K562 (cell line): ENCODE measurements around the gene SAP25. TPM values are rescaled to one million over a fixed set of nuclear protein-coding genes. Genes with fewer than 3 reads are reported as not detected.

Experiments used
- CEBPB ChIP-seq: fragments of 450-650 bp; IDR thresholded peaks from 2 replicates; pipeline ENCODE4 v1.6.1; 2016; ENCODE audit warnings: missing genetic modification characterization, missing compliant biosample characterization
- CTCFL ChIP-seq: IDR thresholded peaks from 2 replicates; pipeline ENCODE4 v1.6.1; 2011; ENCODE audit warnings: borderline replicate concordance, low read depth, mild to moderate bottlenecking, moderate library complexity, low read length; ENCODE audit not compliant: insufficient read depth, poor library complexity, severe bottlenecking
- HMG20A ChIP-seq: fragments of 450-650 bp; formaldehyde crosslinking; conservative IDR thresholded peaks from 2 replicates; pipeline ENCODE4 v1.4.0; 2020; ENCODE audit warnings: mild to moderate bottlenecking, mixed read lengths
- IRF2 ChIP-seq: sonication (generic); formaldehyde crosslinking; IDR thresholded peaks from 2 replicates; pipeline ENCODE4 v1.8.1; 2022; ENCODE audit warnings: mild to moderate bottlenecking, missing genetic modification reagents
- MYC ChIP-seq, 2 experiments: fragments of 250-450 bp in 1 of 2; sonication (Bioruptor Pico) in 1 of 2; IDR thresholded peaks; 2 replicates each; pipeline versions ENCODE4 v1.5.1 to v1.6.1; 2012 to 2021; ENCODE audit warnings: low read depth in 2 of 2, borderline replicate concordance in 1 of 2, improper control_type of control experiment in 1 of 2, low read length in 1 of 2, mild to moderate bottlenecking in 1 of 2, moderate library complexity in 1 of 2
- PHF8 ChIP-seq: fragments of 200-600 bp; sonication (generic); IDR thresholded peaks from 2 replicates; pipeline ENCODE4 v1.6.1; 2012; ENCODE audit warnings: mixed run types, mild to moderate bottlenecking, inconsistent platforms, low read length, moderate library complexity, borderline replicate concordance
- RCOR1 ChIP-seq, 2 experiments: IDR thresholded peaks; 2 replicates each; pipeline ENCODE4 v1.6.1; 2012; ENCODE audit warnings: low read depth in 2 of 2, low read length in 2 of 2, borderline replicate concordance in 1 of 2, improper control_type of control experiment in 1 of 2
- REST ChIP-seq, 2 experiments: fragments of 450-650 bp; formaldehyde crosslinking in 1 of 2; IDR thresholded peaks; 2 replicates each; pipeline versions ENCODE4 v1.4.0 to v1.6.1; 2014 to 2020; ENCODE audit warnings: mild to moderate bottlenecking in 2 of 2, borderline replicate concordance in 1 of 2, low read depth in 1 of 2
- SMARCB1 ChIP-seq: IDR thresholded peaks from 2 replicates; pipeline ENCODE4 v1.6.1; 2011; ENCODE audit warnings: improper control_type of control experiment, low read depth; ENCODE audit not compliant: insufficient read length
- TCF15 ChIP-seq: fragments of 250-450 bp; sonication (Bioruptor Pico); IDR thresholded peaks from 2 replicates; pipeline ENCODE4 v1.8.0; 2022; ENCODE audit warnings: moderate library complexity, mild to moderate bottlenecking, inconsistent platforms
- ZBTB8A ChIP-seq: fragments of 450-650 bp; IDR thresholded peaks from 2 replicates; pipeline ENCODE4 v1.6.1; 2018; ENCODE audit warnings: mild to moderate bottlenecking, moderate library complexity; ENCODE audit not compliant: partially characterized antibody
- ZNF77 ChIP-seq: fragments of 250-450 bp; sonication (Bioruptor Pico); IDR thresholded peaks from 2 replicates; pipeline ENCODE4 v1.5.0; 2020
- polyA plus RNA-seq, 8 experiments: library from polyadenylated mRNA; depleted of rRNA in 4 of 8; stranded (reverse) in 5 of 8; unstranded in 3 of 8; fragments of >200 nt; fragmentation: Nextera tagmentation in 2 of 8; fragmentation: Illumina TruSeq in 1 of 8; extraction: Ambion mirVana in 2 of 8; extraction: Trizol in 1 of 8; gene quantifications; 2 replicates each; pipeline versions ENCODE4 v1.2.1 to v1.2.3, GENCODE V29; 2011 to 2014; ENCODE audit warnings: inconsistent platforms in 1 of 8, missing spikeins in 1 of 8
- total RNA-seq, 7 experiments: library from RNA; depleted of rRNA in 6 of 7; stranded (reverse); fragments of >200 nt in 6 of 7; fragmentation: Illumina TruSeq in 2 of 7; extraction: Trizol in 2 of 7; gene quantifications; 2 replicates each; pipeline versions ENCODE4 v1.2.1 to v1.2.3, GENCODE V29; 2011 to 2021; ENCODE audit warnings: low replicate concordance in 1 of 7

Gene SAP25
- total and polyA plus RNA-seq, 9 of the 15 experiments (the other 6 are each of a cell fraction or from before 2014, with no cell fraction given), result 0.13 to 5.3 (median 0.78) TPM; not detected in 1

DNA sequence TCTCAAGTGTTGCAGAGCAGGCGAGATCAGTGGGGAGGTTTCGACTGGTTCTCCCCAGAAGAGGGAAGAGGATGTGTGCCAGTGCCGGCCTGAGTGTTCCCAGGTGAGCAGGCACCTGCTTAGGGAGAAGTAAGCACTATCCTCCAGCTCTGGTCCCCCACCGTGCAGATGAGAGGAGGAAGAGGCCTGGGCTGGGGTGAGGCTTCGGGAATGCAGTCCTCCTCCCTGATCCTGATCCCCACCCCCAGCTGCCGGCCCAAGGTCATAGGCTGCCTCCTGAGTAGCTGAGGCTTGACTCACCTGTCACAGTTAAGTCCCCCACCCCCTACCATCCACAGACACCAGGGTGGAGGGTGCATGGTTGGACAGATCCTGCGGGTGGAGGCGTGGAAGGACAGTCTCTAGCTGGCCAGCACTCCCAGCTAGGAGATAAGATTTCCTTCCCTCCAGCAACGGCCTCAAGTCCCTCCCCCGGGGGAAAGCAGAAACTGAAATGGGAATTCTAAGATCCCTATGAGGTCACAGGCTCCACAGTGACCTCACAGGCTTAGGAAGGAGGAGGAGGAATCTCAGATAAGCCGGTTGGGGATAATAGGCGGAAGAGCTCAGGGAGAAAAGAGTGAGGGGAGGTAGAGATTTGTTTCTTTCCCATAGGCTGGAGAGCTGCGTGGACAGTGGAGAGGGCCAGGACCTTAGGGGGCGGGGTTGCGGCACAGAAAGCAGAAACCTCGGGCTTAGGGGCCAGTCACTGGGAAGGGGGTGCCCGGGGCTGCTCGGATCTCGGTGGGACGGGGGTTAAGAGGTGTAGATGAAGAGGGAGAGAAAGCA lies 11.2 kb upstream of the SAP25 start (continued):
- TF ChIP-seq RCOR1 (IDR thresholded peaks at IDR 0.05; ENCODE audit: borderline replicate concordance in 1 of 2, low read depth in 2 of 2, low read length in 2 of 2), result peak in 1 of 2 experiments; percentile 21; a peak in 1 of 4 replicates
- TF ChIP-seq ZNF77, result no peak
- no peak for TF ChIP-seq HMG20A (CRISPR knock-in tag)
- TF ChIP-seq MYC (IDR thresholded peaks at IDR 0.05; ENCODE audit: low read depth, low read length), result 0 out of 2 replicates have a peak, but pooled peaks have one; percentile 13
- TF ChIP-seq MYC (CRISPR knock-in tag; IDR thresholded peaks at IDR 0.05; ENCODE audit: borderline replicate concordance, low read depth), result no peak
- TF ChIP-seq PHF8, result no peak
- TF ChIP-seq CTCFL, result no peak
- no peak for TF ChIP-seq IRF2
- peak; percentile 42; the same call in 1 of the 2 replicates for TF ChIP-seq REST (IDR thresholded peaks at IDR 0.05; ENCODE audit: borderline replicate concordance)
- no peak for TF ChIP-seq REST (CRISPR knock-in tag; IDR thresholded peaks at IDR 0.05; ENCODE audit: low read depth)
- no peak for TF ChIP-seq CEBPB
- TF ChIP-seq TCF15, result no peak
- TF ChIP-seq ZBTB8A, result no peak
- TF ChIP-seq SMARCB1, result no peak
